Measurements from ENCODE around the gene BCAS4.
"Not testable (repeated sequence)": the region's sequence is repeated elsewhere in the genome, so short reads cannot be mapped to it uniquely, and the experiment has no call there.

Gene BCAS4

GRCh38 chr20:50771419-50772080 lies 23.3 kb upstream of the BCAS4 start:
- DNase-seq (ENCODE audit: low read depth in 2 of 2) = not testable (repeated sequence)

- no peak for DNase-seq (ENCODE audit: low read depth in 2 of 2)
Observed at GRCh38 chr20:50772420-50773185, 22.3 kb upstream of the BCAS4 start.

- no peak for DNase-seq (ENCODE audit: low read depth in 2 of 2)
Observed at GRCh38 chr20:50774515-50774914, 20.3 kb upstream of the BCAS4 start.

DNA sequence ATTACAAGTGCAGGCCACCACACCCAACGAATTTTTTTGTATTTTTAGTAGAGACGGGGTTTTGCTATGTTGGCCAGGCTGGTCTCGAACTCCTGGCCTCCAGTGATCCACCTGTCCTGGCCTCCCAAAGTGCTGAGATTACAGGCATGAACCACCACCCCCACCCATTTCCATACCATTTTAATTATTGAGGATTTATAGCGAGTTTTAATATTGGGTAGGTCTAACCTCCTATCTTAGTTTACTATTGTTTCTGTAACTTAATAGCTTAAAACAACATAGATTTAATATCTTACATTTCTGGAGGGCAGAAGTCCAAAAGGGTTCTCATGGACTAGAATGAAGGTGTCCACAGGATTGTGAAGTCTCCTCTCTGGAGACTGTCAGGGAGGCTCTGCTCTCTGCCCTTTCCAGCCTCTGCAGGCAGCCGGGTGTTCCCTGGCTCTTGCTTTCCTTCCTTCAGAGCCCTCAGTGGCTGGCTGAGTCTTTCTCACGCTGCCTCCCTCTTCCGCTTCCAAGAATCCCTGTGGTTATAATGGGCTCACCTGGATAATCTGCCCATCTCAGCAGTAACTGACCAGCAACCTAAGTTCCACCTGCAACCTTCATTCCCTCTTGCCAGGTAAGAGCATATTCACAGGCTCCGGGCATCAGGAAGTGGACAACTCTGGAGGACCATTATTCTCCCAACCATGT lies 18.6 kb upstream of the BCAS4 start:
- no peak for DNase-seq (ENCODE audit: low read depth in 2 of 2)

DNA sequence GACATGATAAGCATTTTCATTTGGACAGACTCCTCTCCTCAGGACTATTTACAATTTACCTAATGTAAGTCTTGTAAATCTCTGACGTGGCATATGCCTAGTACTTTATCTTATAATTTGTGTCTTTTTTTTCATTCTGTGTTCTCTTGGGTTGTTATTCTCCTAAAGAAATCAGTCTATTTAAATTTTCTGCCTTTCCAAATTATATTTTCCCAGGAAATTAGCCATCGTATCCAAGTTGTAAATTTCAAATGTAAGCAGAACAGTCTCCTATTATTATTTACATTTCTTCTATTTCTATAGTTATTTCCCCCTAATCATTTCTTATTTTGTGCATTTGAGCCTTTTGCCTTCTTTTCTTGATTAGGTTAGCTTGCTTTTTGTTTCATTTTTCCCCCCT lies 17.5 kb upstream of the BCAS4 start:
- no peak for DNase-seq (ENCODE audit: low read depth in 2 of 2)

DNA sequence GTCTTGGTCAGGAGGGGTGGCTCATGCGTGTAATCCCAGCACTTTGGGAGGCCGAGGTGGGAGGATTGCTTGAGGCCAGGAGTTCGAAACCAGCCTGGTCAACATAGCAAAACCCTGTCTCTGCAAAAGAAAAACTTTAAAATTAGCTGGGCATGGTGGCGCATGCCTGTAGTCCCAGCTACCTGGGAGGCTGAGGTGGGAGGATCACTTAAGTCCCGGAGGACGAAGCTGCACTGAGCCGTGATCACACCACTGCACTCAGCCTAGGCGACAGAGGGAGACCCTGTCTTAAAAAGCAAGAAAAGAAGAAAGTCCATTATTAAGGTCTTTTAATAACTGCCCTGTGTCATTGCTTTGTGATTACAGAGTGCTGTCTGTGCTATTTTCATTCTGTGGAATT lies 15.9 kb upstream of the BCAS4 start:
- DNase-seq (ENCODE audit: low read depth in 2 of 2) = not testable (repeated sequence)

DNA sequence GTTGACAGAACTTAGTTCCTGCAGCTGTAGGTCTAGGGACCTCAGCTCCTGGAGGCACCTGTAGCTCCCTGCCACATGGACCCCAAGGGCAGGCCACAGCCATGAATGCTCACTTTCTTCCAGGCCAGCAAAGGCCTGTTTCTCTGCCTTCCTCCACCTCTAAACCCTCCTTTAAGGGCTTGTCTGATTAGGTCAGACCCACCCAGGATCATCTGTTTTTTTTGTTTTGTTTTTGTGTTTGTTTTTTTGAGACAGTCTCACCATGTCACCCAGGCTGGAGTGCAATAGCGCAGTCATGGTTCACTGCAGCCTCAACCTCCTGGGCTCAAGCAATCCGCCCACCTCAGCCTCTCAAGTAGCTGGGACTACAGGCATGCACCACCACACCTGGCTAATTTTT lies 11.5 kb upstream of the BCAS4 start:
- no peak for DNase-seq (ENCODE audit: low read depth in 2 of 2)

DNA sequence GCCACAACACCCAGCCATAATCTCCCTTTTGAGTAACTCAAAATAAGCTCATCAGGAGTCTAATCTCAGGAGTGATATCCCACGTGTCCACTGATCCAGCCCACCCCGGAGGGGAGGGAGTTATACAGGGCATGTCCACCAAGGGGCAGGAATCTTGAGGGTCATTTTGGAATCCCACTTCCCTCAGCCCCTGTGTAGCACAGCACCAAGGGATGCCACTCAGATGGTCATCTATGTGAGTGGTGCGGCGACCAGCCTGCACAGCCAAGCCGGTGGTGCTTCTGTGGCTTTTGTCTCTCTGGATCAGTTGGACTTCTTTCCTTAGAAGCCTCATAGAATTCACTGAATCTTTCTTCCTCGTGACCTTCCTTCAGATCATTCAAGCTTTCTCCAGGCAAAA lies 11.0 kb upstream of the BCAS4 start:
- DNase-seq (ENCODE audit: low read depth in 2 of 2) = no peak

DNA sequence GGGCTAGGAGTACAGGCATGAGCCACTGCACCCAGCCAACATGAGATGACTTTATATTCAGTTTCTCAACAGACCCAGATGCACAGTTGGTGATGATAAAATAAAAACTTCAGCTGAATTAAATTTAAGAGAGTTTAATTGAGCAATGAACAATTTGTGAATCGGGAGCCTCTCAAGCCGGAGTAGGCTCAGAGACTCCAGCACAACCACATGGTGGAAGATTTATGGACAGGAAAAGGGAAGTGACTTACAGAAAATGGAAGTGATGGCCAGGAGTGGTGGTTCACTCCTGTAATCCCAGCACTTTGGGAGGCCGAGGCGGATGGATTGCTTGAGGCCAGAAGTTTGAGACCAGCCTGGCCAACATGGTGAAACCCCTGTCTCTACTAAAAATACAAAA lies 10.4 kb upstream of the BCAS4 start:
- no peak for DNase-seq (ENCODE audit: low read depth in 2 of 2)

GRCh38 chr20:50786703-50787102 lies 8.2 kb upstream of the BCAS4 start:
- no peak for DNase-seq (ENCODE audit: low read depth in 2 of 2)

GRCh38 chr20:50787181-50787580 lies 7.7 kb upstream of the BCAS4 start:
- no peak for DNase-seq (ENCODE audit: low read depth in 2 of 2)

GRCh38 chr20:50788045-50788991 lies 6.5 kb upstream of the BCAS4 start:
- no peak for DNase-seq (ENCODE audit: low read depth in 2 of 2)

GRCh38 chr20:50789968-50790650 lies 4.8 kb upstream of the BCAS4 start:
- DNase-seq (ENCODE audit: low read depth in 2 of 2) = no peak

- DNase-seq (ENCODE audit: low read depth in 2 of 2) = peak; percentile 56 to 58
Observed at GRCh38 chr20:50790651-50791277, 4.1 kb upstream of the BCAS4 start.

- no peak for DNase-seq (ENCODE audit: low read depth in 2 of 2)
Observed at GRCh38 chr20:50792708-50793574, 1.9 kb upstream of the BCAS4 start.

GRCh38 chr20:50793575-50794016 lies 1.3 kb upstream of the BCAS4 start:
- not testable (repeated sequence) for DNase-seq (ENCODE audit: low read depth in 2 of 2)

GRCh38 chr20:50794181-50794845 lies 548 bp upstream of the BCAS4 start:
- no peak for DNase-seq (ENCODE audit: low read depth in 2 of 2)

- no peak for DNase-seq (ENCODE audit: low read depth in 2 of 2)
Observed at GRCh38 chr20:50797142-50797541, 2.3 kb downstream of the BCAS4 start.

- DNase-seq (ENCODE audit: low read depth in 2 of 2) = no peak
Observed at GRCh38 chr20:50798650-50799049, 3.8 kb downstream of the BCAS4 start.

Measured in stimulated activated CD4-positive, alpha-beta T cell treated with anti-CD3 and anti-CD28 coated beads, Interleukin-1b, Interleukin-23, amount 100 ng/mL, for 1 hour (primary cell).